Calu3 (cell line): ENCODE data around the gene ZSCAN21. TPM values are rescaled to one million over a fixed set of nuclear protein-coding genes. Genes with fewer than 3 reads are reported as not detected.

ENCODE experiments used
- BruUV-seq: library from RNA; stranded (reverse); fragments of 400-500 nt; replicated peaks from 2 replicates; lab custom pipeline; 2021; lab: Mats Ljungman, UMichigan
- CTCF ChIA-PET: fragments of 300-600 bp; sonication (Branson Sonifier 250); formaldehyde crosslinking; loops from one replicate; lab custom pipeline; 2022; ENCODE audit warnings: antibody characterized with exemption; lab: Charles Lee
- DNase-seq: peaks from one replicate; pipeline ENCODE4 v3.0.0; 2022
- H3K27ac Mint-ChIP-seq: one replicate; pipeline ENCODE4 v1.8.0; 2022; ENCODE audit warnings: mixed read lengths; ENCODE audit not compliant: unreplicated experiment
- H3K27me3 Mint-ChIP-seq: one replicate; pipeline ENCODE4 v1.8.0; 2022; ENCODE audit warnings: mixed read lengths; ENCODE audit not compliant: unreplicated experiment
- H3K36me3 Mint-ChIP-seq: one replicate; pipeline ENCODE4 v1.8.0; 2022; ENCODE audit warnings: mild to moderate bottlenecking, moderate library complexity, mixed read lengths; ENCODE audit not compliant: insufficient read depth, unreplicated experiment
- H3K4me1 Mint-ChIP-seq: one replicate; pipeline ENCODE4 v1.8.0; 2022; ENCODE audit warnings: mild to moderate bottlenecking, low read depth, mixed read lengths; ENCODE audit not compliant: unreplicated experiment
- H3K4me3 Mint-ChIP-seq: one replicate; pipeline ENCODE4 v1.8.0; 2022; ENCODE audit warnings: mild to moderate bottlenecking, low read depth, moderate library complexity, mixed read lengths; ENCODE audit not compliant: unreplicated experiment
- H3K9me3 Mint-ChIP-seq: one replicate; pipeline ENCODE4 v1.8.0; 2022; ENCODE audit warnings: low read depth, mixed read lengths; ENCODE audit not compliant: unreplicated experiment
- CTCF ChIP-seq: fragments of 200-600 bp; IDR thresholded peaks from one replicate; pipeline ENCODE4 v1.8.0; 2022; ENCODE audit warnings: antibody characterized with exemption; ENCODE audit not compliant: unreplicated experiment
- intact Hi-C: fragments of 100-400 bp; cut with micrococcal nuclease; formaldehyde crosslinking; loops from one replicate; pipeline ENCODE4 v1.10.0; 2022; ENCODE audit not compliant: unreplicated experiment
- total RNA-seq: library from RNA; stranded (reverse); gene quantifications from 2 replicates; pipeline ENCODE4 v1.2.3, GENCODE V29; 2022

Gene ZSCAN21
- total RNA-seq, 1 experiment from 2014 or later, result 5.5 TPM

DNA sequence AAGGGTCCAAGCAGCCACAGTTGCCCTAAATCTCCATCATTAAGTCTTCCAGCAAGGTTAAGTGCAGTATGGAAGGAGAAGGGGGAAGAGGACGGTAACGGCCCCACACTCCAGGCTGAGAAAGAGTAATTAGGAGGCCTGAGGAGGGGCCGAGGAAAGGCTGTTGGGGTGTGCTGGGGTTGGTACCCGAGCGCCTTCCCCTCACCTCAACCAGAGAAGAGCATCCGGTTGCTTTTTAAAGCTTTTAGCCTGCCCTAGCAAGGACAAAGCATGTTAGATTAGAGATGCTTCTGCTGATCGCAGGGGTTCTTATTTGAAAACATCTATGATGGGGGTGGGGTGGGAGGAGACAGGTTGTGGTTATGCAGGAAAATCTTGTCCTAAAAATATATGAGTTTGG, 9.0 kb upstream of the ZSCAN21 start:
- H3K4me1 Mint-ChIP-seq, result no peaks in the 10 kb centered on the region
- no peak overlapping the region for H3K27ac Mint-ChIP-seq
- no peak for TF ChIP-seq CTCF
- no peaks in the 10 kb centered on the region for H3K27me3 Mint-ChIP-seq
- no TSS peak for BruUV-seq
- H3K4me3 Mint-ChIP-seq, result no peak overlapping the region
- no peaks in the 10 kb centered on the region for H3K9me3 Mint-ChIP-seq
- DNase-seq, result no peak
- intact Hi-C loops, result no loop called here
- peaks cover 3% of the 10 kb centered on the region for H3K36me3 Mint-ChIP-seq
- CTCF ChIA-PET, result no interaction called here

DNA sequence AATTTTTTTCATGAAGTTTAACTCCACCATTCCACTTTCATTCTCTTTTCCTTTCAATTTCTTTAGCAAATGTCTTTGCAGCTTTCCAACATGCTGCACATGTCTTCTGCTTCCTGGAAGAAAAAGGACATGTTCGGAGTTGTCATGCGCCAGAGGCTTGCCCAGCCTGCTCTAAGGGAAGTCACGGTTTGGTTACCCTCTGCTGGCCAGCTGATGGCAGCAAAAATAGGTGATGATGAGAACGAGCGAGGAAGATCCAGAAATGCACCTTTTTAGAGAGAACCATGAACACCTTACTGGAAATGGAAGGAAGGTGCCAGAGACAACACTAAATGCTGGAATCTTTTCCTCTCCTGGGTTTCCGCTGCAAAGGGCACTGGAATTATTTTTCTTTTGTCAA, 4.9 kb upstream of the ZSCAN21 start:
- H3K4me3 Mint-ChIP-seq, result no peak overlapping the region
- no peaks in the 10 kb centered on the region for H3K4me1 Mint-ChIP-seq
- no peak overlapping the region for H3K27ac Mint-ChIP-seq
- H3K9me3 Mint-ChIP-seq, result no peaks in the 10 kb centered on the region
- H3K27me3 Mint-ChIP-seq, result no peaks in the 10 kb centered on the region
- no TSS peak for BruUV-seq
- intact Hi-C loops, result no loop called here
- CTCF ChIA-PET, result no interaction called here
- no peak for TF ChIP-seq CTCF
- H3K36me3 Mint-ChIP-seq, result peaks cover 4% of the 10 kb centered on the region
- no peak for DNase-seq

GRCh38 chr7:100048680-100049079, 894 bp upstream of the ZSCAN21 start:
- H3K4me1 Mint-ChIP-seq, result peaks cover 7% of the 10 kb centered on the region
- no peak for DNase-seq
- BruUV-seq, result no TSS peak
- H3K27me3 Mint-ChIP-seq, result no peaks in the 10 kb centered on the region
- H3K36me3 Mint-ChIP-seq, result peaks cover 7% of the 10 kb centered on the region
- intact Hi-C loops, result no loop called here
- CTCF ChIA-PET, result no interaction called here
- no peak for TF ChIP-seq CTCF
- H3K9me3 Mint-ChIP-seq, result no peaks in the 10 kb centered on the region
- H3K4me3 Mint-ChIP-seq, result no peak overlapping the region
- no peak overlapping the region for H3K27ac Mint-ChIP-seq

DNA sequence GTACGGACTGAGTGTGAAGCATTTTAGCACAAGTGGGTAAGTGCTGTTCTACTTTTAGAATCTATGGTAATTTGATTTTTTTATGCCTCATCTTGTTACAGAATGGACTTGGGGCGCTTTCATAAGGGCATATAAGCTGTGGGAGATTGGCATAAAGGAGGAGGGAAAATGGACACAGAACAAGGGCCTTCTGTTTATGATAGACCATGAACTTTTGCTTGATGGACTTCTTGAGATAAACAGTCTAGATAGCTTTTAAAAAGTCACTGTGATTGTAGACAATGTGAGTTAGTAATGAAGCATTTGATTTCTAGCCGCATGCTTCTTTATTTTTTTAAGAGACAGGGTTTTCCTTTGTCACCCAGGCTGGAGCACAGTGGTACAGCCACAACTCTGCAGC, 2.0 kb downstream of the ZSCAN21 start:
- BruUV-seq, result no TSS peak
- Mint-ChIP-seq H3K9me3 (no peaks in the 10 kb centered on the region), H3K4me1 (peaks cover 7% of the 10 kb centered on the region), H3K27me3 (no peaks in the 10 kb centered on the region), H3K4me3 (no peak overlapping the region), H3K36me3 (peaks cover 7% of the 10 kb centered on the region), H3K27ac (no peak overlapping the region)
- no peak for TF ChIP-seq CTCF
- no peak for DNase-seq
- CTCF ChIA-PET, result no interaction called here
- intact Hi-C loops, result loop anchor here (5.0 kb wide), 1 partner anchor 139 kb away; no protein-coding TSS in a partner anchor
